HEK293 (cell line): Measurements from ENCODE around the gene MRPL14.

Experiments
- FEZF1 ChIP-seq: fragments of 450-650 bp; formaldehyde crosslinking; IDR thresholded peaks from 2 replicates; pipeline ENCODE4 v1.5.1; 2016; ENCODE audit warnings: missing biosample characterization, missing genetic modification characterization
- GLIS1 ChIP-seq: fragments of 450-650 bp; formaldehyde crosslinking; IDR thresholded peaks from 2 replicates; pipeline ENCODE4 v1.5.1; 2016; ENCODE audit warnings: missing biosample characterization, missing genetic modification characterization
- KLF9 ChIP-seq: fragments of 450-650 bp; formaldehyde crosslinking; IDR thresholded peaks from 2 replicates; pipeline ENCODE4 v1.5.1; 2016; ENCODE audit warnings: missing biosample characterization, missing genetic modification characterization, low read depth
- MEIS1 ChIP-seq: sonication (generic); formaldehyde crosslinking; IDR thresholded peaks from 2 replicates; pipeline ENCODE4 v1.8.1; 2022; ENCODE audit warnings: missing genetic modification reagents, mild to moderate bottlenecking, borderline replicate concordance
- OSR2 ChIP-seq: fragments of 450-650 bp; formaldehyde crosslinking; IDR thresholded peaks from 2 replicates; pipeline ENCODE4 v1.5.1; 2016; ENCODE audit warnings: missing biosample characterization, missing genetic modification characterization
- ZBTB20 ChIP-seq: fragments of 450-650 bp; formaldehyde crosslinking; IDR thresholded peaks from 2 replicates; pipeline ENCODE4 v1.5.1; 2016; ENCODE audit warnings: missing biosample characterization, missing genetic modification characterization
- ZBTB48 ChIP-seq: fragments of 450-650 bp; formaldehyde crosslinking; IDR thresholded peaks from 2 replicates; pipeline ENCODE4 v1.5.1; 2016; ENCODE audit warnings: missing biosample characterization, missing genetic modification characterization
- ZBTB7A ChIP-seq: fragments of 450-650 bp; formaldehyde crosslinking; IDR thresholded peaks from 2 replicates; pipeline ENCODE4 v1.5.1; 2016; ENCODE audit warnings: low read depth, missing biosample characterization, missing genetic modification characterization
- ZNF16 ChIP-seq: fragments of 450-650 bp; formaldehyde crosslinking; IDR thresholded peaks from 2 replicates; pipeline ENCODE4 v1.5.1; 2016; ENCODE audit warnings: low read depth, missing biosample characterization, missing genetic modification characterization
- ZNF184 ChIP-seq: fragments of 450-650 bp; IDR thresholded peaks from 2 replicates; pipeline ENCODE4 v1.5.1; 2018; ENCODE audit warnings: missing biosample characterization, mild to moderate bottlenecking, missing genetic modification characterization
- ZNF211 ChIP-seq: fragments of 450-650 bp; formaldehyde crosslinking; IDR thresholded peaks from 2 replicates; pipeline ENCODE4 v1.5.1; 2016; ENCODE audit warnings: low read depth, missing biosample characterization, missing genetic modification characterization
- ZNF214 ChIP-seq: fragments of 450-650 bp; formaldehyde crosslinking; IDR thresholded peaks from 2 replicates; pipeline ENCODE4 v1.5.1; 2017; ENCODE audit warnings: missing biosample characterization, mild to moderate bottlenecking, missing genetic modification characterization, borderline replicate concordance
- ZNF558 ChIP-seq: fragments of 450-650 bp; formaldehyde crosslinking; IDR thresholded peaks from 2 replicates; pipeline ENCODE4 v1.5.1; 2016; ENCODE audit warnings: missing biosample characterization, missing genetic modification characterization
- ZNF596 ChIP-seq: fragments of 450-650 bp; IDR thresholded peaks from 2 replicates; pipeline ENCODE4 v1.5.0; 2018; ENCODE audit warnings: missing biosample characterization, mild to moderate bottlenecking, missing genetic modification characterization, moderate library complexity
- ZNF623 ChIP-seq: fragments of 450-650 bp; formaldehyde crosslinking; IDR thresholded peaks from 2 replicates; pipeline ENCODE4 v1.5.1; 2016; ENCODE audit warnings: missing biosample characterization, missing genetic modification characterization
- ZNF654 ChIP-seq: fragments of 450-650 bp; formaldehyde crosslinking; IDR thresholded peaks from 2 replicates; pipeline ENCODE4 v1.5.1; 2016; ENCODE audit warnings: low read depth, missing biosample characterization, missing genetic modification characterization
- ZXDB ChIP-seq: fragments of 450-650 bp; formaldehyde crosslinking; IDR thresholded peaks from 2 replicates; pipeline ENCODE4 v1.5.1; 2016; ENCODE audit warnings: missing biosample characterization, missing genetic modification characterization
- TF ChIP-seq, protein P1 (sequence below): fragments of 450-650 bp; formaldehyde crosslinking; IDR thresholded peaks from 2 replicates; pipeline ENCODE4 v1.5.1; 2016; ENCODE audit warnings: missing biosample characterization, missing genetic modification characterization
- TF ChIP-seq, protein P2 (sequence below): fragments of 450-650 bp; formaldehyde crosslinking; IDR thresholded peaks from 2 replicates; pipeline ENCODE4 v1.5.1; 2017; ENCODE audit warnings: missing biosample characterization, missing genetic modification characterization
- TF ChIP-seq, protein P3 (sequence below): fragments of 450-650 bp; IDR thresholded peaks from 2 replicates; pipeline ENCODE4 v1.5.1; 2018; ENCODE audit warnings: missing biosample characterization, missing genetic modification characterization
- TF ChIP-seq, protein P4 (sequence below): fragments of 450-650 bp; formaldehyde crosslinking; IDR thresholded peaks from 2 replicates; pipeline ENCODE4 v1.5.1; 2016; ENCODE audit warnings: missing biosample characterization, missing genetic modification characterization
- TF ChIP-seq, protein P5 (sequence below): fragments of 450-650 bp; formaldehyde crosslinking; IDR thresholded peaks from 2 replicates; pipeline ENCODE4 v1.5.1; 2016; ENCODE audit warnings: missing biosample characterization, missing genetic modification characterization, borderline replicate concordance
- TF ChIP-seq, protein P6 (sequence below): fragments of 450-650 bp; formaldehyde crosslinking; conservative IDR thresholded peaks from 2 replicates; pipeline ENCODE4 v1.5.1; 2016; ENCODE audit warnings: low read depth, missing biosample characterization, missing genetic modification characterization
- TF ChIP-seq, protein P7 (sequence below): fragments of 450-650 bp; formaldehyde crosslinking; IDR thresholded peaks from 2 replicates; pipeline ENCODE4 v1.5.1; 2016; ENCODE audit warnings: missing biosample characterization, missing genetic modification characterization

Gene MRPL14

DNA sequence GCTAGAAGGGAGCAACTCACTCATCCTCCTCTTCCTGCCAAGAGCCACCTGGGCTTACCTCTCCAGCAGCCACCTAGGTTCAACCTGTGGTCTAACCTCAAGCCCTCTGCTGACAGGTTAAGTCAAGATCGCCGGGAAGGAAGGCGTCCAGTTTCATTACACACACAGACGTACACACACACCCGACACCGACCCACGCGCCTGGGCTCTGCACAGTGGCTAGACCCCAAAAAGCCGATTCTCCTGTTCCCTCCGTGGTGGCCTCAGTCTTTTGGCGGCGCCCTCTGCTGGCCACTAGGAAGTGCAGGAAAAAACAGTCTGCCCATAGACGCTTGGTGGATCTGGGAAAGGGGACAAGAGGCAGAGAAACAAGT, 52.8 kb downstream of the MRPL14 start (continued):
- TF ChIP-seq, protein P1, sequence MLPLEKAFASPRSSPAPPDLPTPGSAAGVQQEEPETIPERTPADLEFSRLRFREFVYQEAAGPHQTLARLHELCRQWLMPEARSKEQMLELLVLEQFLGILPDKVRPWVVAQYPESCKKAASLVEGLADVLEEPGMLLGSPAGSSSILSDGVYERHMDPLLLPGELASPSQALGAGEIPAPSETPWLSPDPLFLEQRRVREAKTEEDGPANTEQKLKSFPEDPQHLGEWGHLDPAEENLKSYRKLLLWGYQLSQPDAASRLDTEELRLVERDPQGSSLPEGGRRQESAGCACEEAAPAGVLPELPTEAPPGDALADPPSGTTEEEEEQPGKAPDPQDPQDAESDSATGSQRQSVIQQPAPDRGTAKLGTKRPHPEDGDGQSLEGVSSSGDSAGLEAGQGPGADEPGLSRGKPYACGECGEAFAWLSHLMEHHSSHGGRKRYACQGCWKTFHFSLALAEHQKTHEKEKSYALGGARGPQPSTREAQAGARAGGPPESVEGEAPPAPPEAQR (tag by site-specific recombination) = no peak
- TF ChIP-seq, protein P2, sequence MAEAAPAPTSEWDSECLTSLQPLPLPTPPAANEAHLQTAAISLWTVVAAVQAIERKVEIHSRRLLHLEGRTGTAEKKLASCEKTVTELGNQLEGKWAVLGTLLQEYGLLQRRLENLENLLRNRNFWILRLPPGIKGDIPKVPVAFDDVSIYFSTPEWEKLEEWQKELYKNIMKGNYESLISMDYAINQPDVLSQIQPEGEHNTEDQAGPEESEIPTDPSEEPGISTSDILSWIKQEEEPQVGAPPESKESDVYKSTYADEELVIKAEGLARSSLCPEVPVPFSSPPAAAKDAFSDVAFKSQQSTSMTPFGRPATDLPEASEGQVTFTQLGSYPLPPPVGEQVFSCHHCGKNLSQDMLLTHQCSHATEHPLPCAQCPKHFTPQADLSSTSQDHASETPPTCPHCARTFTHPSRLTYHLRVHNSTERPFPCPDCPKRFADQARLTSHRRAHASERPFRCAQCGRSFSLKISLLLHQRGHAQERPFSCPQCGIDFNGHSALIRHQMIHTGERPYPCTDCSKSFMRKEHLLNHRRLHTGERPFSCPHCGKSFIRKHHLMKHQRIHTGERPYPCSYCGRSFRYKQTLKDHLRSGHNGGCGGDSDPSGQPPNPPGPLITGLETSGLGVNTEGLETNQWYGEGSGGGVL (tag by site-specific recombination) = no peak
- TF ChIP-seq GLIS1 (0 out of 2 replicates have a peak, but pooled peaks have one; percentile 37), ZNF558 (tag by site-specific recombination) (no peak), MEIS1 (CRISPR knock-in tag) (no peak), KLF9 (no peak), FEZF1 (tag by site-specific recombination) (no peak), ZNF184 (no peak), ZNF16 (no peak), ZNF214 (tag by site-specific recombination) (no peak), OSR2 (tag by site-specific recombination) (no peak), ZBTB20 (tag by site-specific recombination) (no peak), ZBTB48 (tag by site-specific recombination) (peak; percentile 53; the same call in 1 of the 2 replicates), ZXDB (tag by site-specific recombination) (no peak), ZNF211 (tag by site-specific recombination) (no peak), ZNF623 (tag by site-specific recombination) (no peak), ZNF654 (tag by site-specific recombination) (peak; percentile 65), ZBTB7A (tag by site-specific recombination) (peak; percentile 36; the same call in 1 of the 2 replicates), ZNF596 (tag by site-specific recombination) (no peak)
- TF ChIP-seq, protein P3, sequence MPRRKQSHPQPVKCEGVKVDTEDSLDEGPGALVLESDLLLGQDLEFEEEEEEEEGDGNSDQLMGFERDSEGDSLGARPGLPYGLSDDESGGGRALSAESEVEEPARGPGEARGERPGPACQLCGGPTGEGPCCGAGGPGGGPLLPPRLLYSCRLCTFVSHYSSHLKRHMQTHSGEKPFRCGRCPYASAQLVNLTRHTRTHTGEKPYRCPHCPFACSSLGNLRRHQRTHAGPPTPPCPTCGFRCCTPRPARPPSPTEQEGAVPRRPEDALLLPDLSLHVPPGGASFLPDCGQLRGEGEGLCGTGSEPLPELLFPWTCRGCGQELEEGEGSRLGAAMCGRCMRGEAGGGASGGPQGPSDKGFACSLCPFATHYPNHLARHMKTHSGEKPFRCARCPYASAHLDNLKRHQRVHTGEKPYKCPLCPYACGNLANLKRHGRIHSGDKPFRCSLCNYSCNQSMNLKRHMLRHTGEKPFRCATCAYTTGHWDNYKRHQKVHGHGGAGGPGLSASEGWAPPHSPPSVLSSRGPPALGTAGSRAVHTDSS (tag by site-specific recombination) = no peak
- TF ChIP-seq, protein P4, sequence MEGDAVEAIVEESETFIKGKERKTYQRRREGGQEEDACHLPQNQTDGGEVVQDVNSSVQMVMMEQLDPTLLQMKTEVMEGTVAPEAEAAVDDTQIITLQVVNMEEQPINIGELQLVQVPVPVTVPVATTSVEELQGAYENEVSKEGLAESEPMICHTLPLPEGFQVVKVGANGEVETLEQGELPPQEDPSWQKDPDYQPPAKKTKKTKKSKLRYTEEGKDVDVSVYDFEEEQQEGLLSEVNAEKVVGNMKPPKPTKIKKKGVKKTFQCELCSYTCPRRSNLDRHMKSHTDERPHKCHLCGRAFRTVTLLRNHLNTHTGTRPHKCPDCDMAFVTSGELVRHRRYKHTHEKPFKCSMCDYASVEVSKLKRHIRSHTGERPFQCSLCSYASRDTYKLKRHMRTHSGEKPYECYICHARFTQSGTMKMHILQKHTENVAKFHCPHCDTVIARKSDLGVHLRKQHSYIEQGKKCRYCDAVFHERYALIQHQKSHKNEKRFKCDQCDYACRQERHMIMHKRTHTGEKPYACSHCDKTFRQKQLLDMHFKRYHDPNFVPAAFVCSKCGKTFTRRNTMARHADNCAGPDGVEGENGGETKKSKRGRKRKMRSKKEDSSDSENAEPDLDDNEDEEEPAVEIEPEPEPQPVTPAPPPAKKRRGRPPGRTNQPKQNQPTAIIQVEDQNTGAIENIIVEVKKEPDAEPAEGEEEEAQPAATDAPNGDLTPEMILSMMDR = peak; percentile 94
- TF ChIP-seq, protein P5, sequence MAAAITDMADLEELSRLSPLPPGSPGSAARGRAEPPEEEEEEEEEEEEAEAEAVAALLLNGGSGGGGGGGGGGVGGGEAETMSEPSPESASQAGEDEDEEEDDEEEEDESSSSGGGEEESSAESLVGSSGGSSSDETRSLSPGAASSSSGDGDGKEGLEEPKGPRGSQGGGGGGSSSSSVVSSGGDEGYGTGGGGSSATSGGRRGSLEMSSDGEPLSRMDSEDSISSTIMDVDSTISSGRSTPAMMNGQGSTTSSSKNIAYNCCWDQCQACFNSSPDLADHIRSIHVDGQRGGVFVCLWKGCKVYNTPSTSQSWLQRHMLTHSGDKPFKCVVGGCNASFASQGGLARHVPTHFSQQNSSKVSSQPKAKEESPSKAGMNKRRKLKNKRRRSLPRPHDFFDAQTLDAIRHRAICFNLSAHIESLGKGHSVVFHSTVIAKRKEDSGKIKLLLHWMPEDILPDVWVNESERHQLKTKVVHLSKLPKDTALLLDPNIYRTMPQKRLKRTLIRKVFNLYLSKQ (tag by site-specific recombination) = no peak
- TF ChIP-seq, protein P6, sequence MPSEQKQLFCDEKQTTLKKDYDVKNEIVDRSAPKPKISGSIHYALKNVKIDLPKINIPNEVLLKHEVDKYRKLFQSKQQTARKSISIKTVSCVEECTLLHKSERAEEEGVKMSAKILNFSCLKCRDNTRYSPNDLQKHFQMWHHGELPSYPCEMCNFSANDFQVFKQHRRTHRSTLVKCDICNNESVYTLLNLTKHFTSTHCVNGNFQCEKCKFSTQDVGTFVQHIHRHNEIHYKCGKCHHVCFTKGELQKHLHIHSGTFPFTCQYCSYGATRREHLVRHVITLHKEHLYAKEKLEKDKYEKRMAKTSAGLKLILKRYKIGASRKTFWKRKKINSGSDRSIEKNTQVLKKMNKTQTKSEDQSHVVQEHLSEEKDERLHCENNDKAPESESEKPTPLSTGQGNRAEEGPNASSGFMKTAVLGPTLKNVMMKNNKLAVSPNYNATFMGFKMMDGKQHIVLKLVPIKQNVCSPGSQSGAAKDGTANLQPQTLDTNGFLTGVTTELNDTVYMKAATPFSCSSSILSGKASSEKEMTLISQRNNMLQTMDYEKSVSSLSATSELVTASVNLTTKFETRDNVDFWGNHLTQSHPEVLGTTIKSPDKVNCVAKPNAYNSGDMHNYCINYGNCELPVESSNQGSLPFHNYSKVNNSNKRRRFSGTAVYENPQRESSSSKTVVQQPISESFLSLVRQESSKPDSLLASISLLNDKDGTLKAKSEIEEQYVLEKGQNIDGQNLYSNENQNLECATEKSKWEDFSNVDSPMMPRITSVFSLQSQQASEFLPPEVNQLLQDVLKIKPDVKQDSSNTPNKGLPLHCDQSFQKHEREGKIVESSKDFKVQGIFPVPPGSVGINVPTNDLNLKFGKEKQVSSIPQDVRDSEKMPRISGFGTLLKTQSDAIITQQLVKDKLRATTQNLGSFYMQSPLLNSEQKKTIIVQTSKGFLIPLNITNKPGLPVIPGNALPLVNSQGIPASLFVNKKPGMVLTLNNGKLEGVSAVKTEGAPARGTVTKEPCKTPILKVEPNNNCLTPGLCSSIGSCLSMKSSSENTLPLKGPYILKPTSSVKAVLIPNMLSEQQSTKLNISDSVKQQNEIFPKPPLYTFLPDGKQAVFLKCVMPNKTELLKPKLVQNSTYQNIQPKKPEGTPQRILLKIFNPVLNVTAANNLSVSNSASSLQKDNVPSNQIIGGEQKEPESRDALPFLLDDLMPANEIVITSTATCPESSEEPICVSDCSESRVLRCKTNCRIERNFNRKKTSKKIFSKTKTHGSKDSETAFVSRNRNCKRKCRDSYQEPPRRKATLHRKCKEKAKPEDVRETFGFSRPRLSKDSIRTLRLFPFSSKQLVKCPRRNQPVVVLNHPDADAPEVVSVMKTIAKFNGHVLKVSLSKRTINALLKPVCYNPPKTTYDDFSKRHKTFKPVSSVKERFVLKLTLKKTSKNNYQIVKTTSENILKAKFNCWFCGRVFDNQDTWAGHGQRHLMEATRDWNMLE = no peak
- TF ChIP-seq, protein P7, sequence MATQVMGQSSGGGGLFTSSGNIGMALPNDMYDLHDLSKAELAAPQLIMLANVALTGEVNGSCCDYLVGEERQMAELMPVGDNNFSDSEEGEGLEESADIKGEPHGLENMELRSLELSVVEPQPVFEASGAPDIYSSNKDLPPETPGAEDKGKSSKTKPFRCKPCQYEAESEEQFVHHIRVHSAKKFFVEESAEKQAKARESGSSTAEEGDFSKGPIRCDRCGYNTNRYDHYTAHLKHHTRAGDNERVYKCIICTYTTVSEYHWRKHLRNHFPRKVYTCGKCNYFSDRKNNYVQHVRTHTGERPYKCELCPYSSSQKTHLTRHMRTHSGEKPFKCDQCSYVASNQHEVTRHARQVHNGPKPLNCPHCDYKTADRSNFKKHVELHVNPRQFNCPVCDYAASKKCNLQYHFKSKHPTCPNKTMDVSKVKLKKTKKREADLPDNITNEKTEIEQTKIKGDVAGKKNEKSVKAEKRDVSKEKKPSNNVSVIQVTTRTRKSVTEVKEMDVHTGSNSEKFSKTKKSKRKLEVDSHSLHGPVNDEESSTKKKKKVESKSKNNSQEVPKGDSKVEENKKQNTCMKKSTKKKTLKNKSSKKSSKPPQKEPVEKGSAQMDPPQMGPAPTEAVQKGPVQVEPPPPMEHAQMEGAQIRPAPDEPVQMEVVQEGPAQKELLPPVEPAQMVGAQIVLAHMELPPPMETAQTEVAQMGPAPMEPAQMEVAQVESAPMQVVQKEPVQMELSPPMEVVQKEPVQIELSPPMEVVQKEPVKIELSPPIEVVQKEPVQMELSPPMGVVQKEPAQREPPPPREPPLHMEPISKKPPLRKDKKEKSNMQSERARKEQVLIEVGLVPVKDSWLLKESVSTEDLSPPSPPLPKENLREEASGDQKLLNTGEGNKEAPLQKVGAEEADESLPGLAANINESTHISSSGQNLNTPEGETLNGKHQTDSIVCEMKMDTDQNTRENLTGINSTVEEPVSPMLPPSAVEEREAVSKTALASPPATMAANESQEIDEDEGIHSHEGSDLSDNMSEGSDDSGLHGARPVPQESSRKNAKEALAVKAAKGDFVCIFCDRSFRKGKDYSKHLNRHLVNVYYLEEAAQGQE = no peak
